ENCODE results near the gene GSDMA.

DNA sequence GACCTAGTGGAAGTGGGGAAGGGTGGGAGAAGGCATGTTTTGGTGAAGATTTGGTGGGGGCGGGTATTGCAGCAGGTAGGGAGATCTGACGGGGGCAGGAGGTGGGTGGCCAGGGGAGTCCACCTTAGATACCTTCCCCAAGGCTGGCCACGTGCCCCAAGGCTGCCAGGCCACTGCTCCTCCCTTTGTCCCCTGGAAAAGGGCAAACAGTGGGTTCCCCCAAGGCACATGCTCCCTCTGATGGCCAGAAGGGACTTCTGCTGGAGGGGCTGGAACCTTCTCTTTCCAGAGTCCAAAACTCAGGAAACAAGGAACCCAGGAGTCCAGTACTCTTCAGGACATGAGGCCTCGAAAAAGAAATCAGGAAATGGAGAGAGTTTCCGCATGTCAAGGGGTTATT is 11.6 kb downstream of the GSDMA start:
- TF ChIP-seq, protein P1, sequence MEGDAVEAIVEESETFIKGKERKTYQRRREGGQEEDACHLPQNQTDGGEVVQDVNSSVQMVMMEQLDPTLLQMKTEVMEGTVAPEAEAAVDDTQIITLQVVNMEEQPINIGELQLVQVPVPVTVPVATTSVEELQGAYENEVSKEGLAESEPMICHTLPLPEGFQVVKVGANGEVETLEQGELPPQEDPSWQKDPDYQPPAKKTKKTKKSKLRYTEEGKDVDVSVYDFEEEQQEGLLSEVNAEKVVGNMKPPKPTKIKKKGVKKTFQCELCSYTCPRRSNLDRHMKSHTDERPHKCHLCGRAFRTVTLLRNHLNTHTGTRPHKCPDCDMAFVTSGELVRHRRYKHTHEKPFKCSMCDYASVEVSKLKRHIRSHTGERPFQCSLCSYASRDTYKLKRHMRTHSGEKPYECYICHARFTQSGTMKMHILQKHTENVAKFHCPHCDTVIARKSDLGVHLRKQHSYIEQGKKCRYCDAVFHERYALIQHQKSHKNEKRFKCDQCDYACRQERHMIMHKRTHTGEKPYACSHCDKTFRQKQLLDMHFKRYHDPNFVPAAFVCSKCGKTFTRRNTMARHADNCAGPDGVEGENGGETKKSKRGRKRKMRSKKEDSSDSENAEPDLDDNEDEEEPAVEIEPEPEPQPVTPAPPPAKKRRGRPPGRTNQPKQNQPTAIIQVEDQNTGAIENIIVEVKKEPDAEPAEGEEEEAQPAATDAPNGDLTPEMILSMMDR (IDR thresholded peaks at IDR 0.05), result no peak
- no peak for TF ChIP-seq POLR2A (IDR thresholded peaks at IDR 0.05)
- TF ChIP-seq POLR2AphosphoS5 (IDR thresholded peaks at IDR 0.05; ENCODE audit: insufficient read depth in 1 of 2, low read depth in 1 of 2), result no peak

All from vagina (tissue), 2 donors.